Kidney epithelial cell (primary cell): ENCODE results near the gene MYO1D. TPM values are rescaled to one million over a fixed set of nuclear protein-coding genes. Genes with fewer than 3 reads are reported as not detected.
A peak's percentile ranks its signal among the peaks of the same experiment; 100 is the strongest.

Source experiments
- DNase-seq: peaks from one replicate; pipeline ENCODE4 v3.0.0-alpha.2; 2010; ENCODE audit warnings: low read depth
- H3K27me3 ChIP-seq: 2 replicates; pipeline ENCODE4 v1.6.0; 2011; ENCODE audit warnings: low read length; ENCODE audit not compliant: control insufficient read depth, insufficient read depth
- H3K36me3 ChIP-seq: 2 replicates; pipeline ENCODE4 v1.5.1; 2011; ENCODE audit warnings: low read length; ENCODE audit not compliant: control insufficient read depth, insufficient read depth
- H3K4me3 ChIP-seq: 2 replicates; pipeline ENCODE4 v1.5.1; 2011; ENCODE audit warnings: low read depth, mild to moderate bottlenecking, control low read depth, low read length
- CTCF ChIP-seq: IDR thresholded peaks from 2 replicates; pipeline ENCODE4 v1.5.1; 2011; ENCODE audit warnings: mild to moderate bottlenecking, moderate library complexity, low read length, control low read depth, inconsistent platforms; ENCODE audit not compliant: insufficient read depth, poor library complexity, severe bottlenecking
- total RNA-seq: library from RNA; depleted of rRNA; stranded (reverse); fragments of >200 nt; gene quantifications from 2 replicates; pipeline ENCODE4 v1.2.3, GENCODE V29; 2015

MYO1D gene
- total RNA-seq, 1 donor from 2014 or later, result 95.5 TPM

- no peak for TF ChIP-seq CTCF
Observed at GRCh38 chr17:32882029-32882428, 5.1 kb upstream of the MYO1D start.

GRCh38 chr17:32880671-32881453, 3.9 kb upstream of the MYO1D start:
- no peaks in the 10 kb centered on the region for H3K27me3 ChIP-seq
- H3K36me3 ChIP-seq, result no peaks in the 10 kb centered on the region
- no peak for TF ChIP-seq CTCF
- no peak overlapping the region for H3K4me3 ChIP-seq
- DNase-seq, result no peak

More at GRCh38 chr17:32882029-32882428, 5.1 kb upstream of the MYO1D start:
- Histone ChIP-seq H3K27me3 (no peaks in the 10 kb centered on the region), H3K4me3 (no peak overlapping the region), H3K36me3 (no peaks in the 10 kb centered on the region)
- no peak for DNase-seq

DNA sequence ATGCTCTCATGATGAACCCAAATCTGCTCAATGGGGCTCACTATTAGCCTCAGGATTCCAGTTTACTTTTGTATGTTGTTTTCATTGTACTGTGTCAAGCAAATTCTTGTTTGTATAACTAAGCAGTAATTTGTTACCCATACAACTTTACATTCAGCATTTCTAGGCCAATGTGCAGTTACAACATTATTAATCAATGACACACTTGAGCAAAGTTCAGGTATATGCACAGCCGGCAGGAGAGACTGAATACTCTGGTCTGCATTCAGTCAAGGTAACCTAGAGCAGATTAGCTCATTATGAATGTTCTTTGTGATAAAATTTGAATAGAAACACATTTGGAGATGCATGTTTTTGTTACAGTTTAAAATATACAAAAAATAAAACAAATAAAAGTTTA, 2.2 kb upstream of the MYO1D start:
- H3K36me3 ChIP-seq, result no peaks in the 10 kb centered on the region
- no peak for DNase-seq
- no peak overlapping the region for H3K4me3 ChIP-seq
- H3K27me3 ChIP-seq, result no peaks in the 10 kb centered on the region
- no peak for TF ChIP-seq CTCF

GRCh38 chr17:32878211-32878610, 1.3 kb upstream of the MYO1D start:
- no peaks in the 10 kb centered on the region for H3K36me3 ChIP-seq
- no peak for DNase-seq
- H3K4me3 ChIP-seq, result no peak overlapping the region
- TF ChIP-seq CTCF, result no peak
- H3K27me3 ChIP-seq, result no peaks in the 10 kb centered on the region

GRCh38 chr17:32877164-32877764, 340 bp upstream of the MYO1D start:
- H3K27me3 ChIP-seq, result no peaks in the 10 kb centered on the region
- TF ChIP-seq CTCF, result peak; percentile 82
- H3K4me3 ChIP-seq, result peak overlapping the region; percentile 92
- no peaks in the 10 kb centered on the region for H3K36me3 ChIP-seq
- peak; percentile 32 for DNase-seq
